Measurements from ENCODE around the gene ALPK1. TPM values are rescaled to one million over a fixed set of nuclear protein-coding genes. Genes with fewer than 3 reads are reported as not detected.
"Not testable (repeated sequence)": the region's sequence is repeated elsewhere in the genome, so short reads cannot be mapped to it uniquely, and the experiment has no call there.

Gene ALPK1
- total RNA-seq, 1 experiment from 2014 or later, result 2.1 TPM

DNA sequence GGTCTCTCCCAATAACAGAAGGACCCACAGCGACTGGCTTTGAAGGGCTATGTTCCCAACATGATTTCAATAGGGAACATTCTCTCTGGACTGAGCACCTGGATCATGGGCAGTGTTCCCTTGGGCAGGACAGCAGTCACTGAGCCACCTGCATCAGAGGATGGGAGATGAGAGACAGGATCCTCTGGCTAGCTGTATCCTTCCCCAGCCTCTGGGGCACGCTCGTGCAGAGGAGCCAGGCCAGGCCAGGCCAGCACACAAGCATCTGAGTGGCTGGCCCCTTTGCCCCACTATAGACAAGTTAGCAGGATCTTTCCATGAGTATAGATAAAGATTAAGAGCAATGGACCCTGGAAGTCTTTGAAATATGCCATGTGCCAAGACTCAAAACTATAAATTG, 152.5 kb downstream of the ALPK1 start:
- Histone ChIP-seq H3K4me3 (no peak overlapping the region), H3K36me3 (no peaks in the 10 kb centered on the region), H3K9me3 (no peaks in the 10 kb centered on the region), H3K27me3 (no peaks in the 10 kb centered on the region)
- no peak for DNase-seq

DNA sequence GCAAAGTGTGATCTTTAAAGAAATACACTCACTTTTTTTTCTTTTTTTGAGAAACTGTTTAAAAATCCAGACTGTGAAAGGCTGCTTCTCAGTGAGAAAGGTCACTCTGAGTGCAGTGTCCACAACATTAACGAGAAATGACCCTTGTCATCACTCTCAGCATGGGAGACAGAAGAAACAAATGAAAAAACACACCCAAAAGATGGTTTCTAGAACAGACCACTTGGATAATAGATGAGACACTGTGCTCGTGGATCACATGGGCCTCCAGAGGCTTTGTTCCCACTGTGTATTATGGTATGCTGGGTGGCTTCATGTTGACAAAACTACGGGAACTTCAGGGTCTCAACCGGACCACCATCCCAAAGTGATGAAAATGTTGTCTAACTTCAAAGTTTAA, 153.9 kb downstream of the ALPK1 start:
- H3K36me3 ChIP-seq, result no peaks in the 10 kb centered on the region
- H3K9me3 ChIP-seq, result no peaks in the 10 kb centered on the region
- DNase-seq, result no peak
- H3K27me3 ChIP-seq, result no peaks in the 10 kb centered on the region
- no peak overlapping the region for H3K4me3 ChIP-seq

DNA sequence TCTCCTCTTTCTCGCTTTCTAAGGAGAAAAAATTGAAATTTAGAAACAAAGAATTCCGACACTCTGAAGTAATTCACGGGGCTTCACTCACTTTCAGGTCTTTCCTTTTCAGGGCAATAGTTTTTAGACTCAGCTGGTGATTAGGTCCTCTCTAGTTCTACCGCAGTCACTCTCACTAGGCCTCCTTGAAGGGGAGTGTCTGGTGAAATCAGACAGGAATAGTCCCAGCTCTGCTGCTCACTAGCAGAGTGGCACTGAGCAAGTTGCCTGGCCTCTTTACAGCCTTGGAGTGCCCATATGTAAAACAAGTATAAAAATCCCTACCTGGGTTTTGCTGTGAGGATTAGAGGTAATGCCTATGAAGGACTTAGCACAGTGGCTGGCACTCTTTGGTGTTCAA, 154.7 kb downstream of the ALPK1 start:
- no peaks in the 10 kb centered on the region for H3K36me3 ChIP-seq
- H3K27me3 ChIP-seq, result no peaks in the 10 kb centered on the region
- no peaks in the 10 kb centered on the region for H3K9me3 ChIP-seq
- H3K4me3 ChIP-seq, result no peak overlapping the region
- DNase-seq, result no peak

- H3K4me3 ChIP-seq, result no peak overlapping the region
- no peaks in the 10 kb centered on the region for H3K36me3 ChIP-seq
- H3K27me3 ChIP-seq, result no peaks in the 10 kb centered on the region
- no peaks in the 10 kb centered on the region for H3K9me3 ChIP-seq
- no peak for DNase-seq
These were observed 156.2 kb downstream of the ALPK1 start for GRCh38 chr4:112453321-112453720.

DNA sequence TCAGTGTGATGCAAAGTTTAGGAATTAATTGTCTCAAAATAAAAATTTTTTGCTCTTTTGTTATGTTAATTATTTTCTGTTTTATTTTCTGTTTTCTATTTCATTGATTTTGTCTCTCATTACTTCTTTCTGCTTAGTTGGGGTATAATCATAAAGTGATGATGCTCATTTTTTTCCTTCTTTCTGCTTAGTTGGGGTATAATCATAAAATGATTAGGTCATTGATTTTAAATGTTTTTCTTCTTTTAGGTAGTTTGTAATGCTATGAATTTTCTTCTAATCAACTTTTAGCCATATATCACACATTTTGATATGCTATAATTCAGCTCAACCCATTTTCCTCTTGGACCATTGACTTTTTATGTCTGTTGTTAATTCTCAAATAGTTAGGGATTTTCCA, 175.1 kb downstream of the ALPK1 start:
- DNase-seq, result no peak
- no peaks in the 10 kb centered on the region for H3K27me3 ChIP-seq
- H3K36me3 ChIP-seq, result no peaks in the 10 kb centered on the region
- H3K9me3 ChIP-seq, result no peaks in the 10 kb centered on the region
- no peak overlapping the region for H3K4me3 ChIP-seq

- Histone ChIP-seq H3K36me3 (no peaks in the 10 kb centered on the region), H3K9me3 (no peaks in the 10 kb centered on the region), H3K4me3 (no peak overlapping the region), H3K27me3 (no peaks in the 10 kb centered on the region)
- DNase-seq, result no peak
These were observed 176.8 kb downstream of the ALPK1 start for GRCh38 chr4:112473985-112474384.

DNA sequence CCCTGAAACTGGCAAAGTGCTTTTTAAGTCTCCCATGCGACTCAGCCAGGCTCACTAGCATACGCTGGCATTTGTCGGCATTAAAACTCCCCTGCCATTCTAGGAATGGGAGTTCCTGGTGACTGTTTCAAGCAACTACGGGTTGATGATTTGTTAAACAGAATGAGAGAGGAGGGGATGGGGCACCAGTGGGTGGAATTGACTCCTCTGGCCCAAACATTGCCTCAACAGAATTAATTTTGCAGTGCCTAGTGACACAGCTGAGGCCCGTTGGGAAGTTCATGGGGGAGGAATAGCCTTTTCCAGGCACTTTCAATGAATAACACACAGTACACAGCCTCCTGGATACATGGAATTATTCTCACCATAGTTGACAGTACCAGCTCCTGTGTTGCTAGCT, 188.8 kb downstream of the ALPK1 start:
- H3K4me3 ChIP-seq, result no peak overlapping the region
- DNase-seq, result no peak
- H3K9me3 ChIP-seq, result no peaks in the 10 kb centered on the region
- no peaks in the 10 kb centered on the region for H3K36me3 ChIP-seq
- H3K27me3 ChIP-seq, result no peaks in the 10 kb centered on the region

- not testable (repeated sequence) for H3K36me3 ChIP-seq, H3K27me3 ChIP-seq, DNase-seq, H3K9me3 ChIP-seq, H3K4me3 ChIP-seq
These were observed 193.6 kb downstream of the ALPK1 start for GRCh38 chr4:112490808-112491207.

Other genes with a start within 250 kb of the ALPK1 start
- 1.2 and 3.7 TPM in 2 replicates for gene FAM241A, start 151.9 kb upstream of the ALPK1 start, total RNA-seq (2014; rRNA removed; shearing (Covaris generic); ENCODE audit: low replicate concordance)
- gene AP1AR, start 65.6 kb upstream of the ALPK1 start, total RNA-seq (2014; rRNA removed; shearing (Covaris generic); ENCODE audit: low replicate concordance), result 17.5 and 23.9 TPM in 2 replicates
- gene TIFA, start 11.5 kb upstream of the ALPK1 start, total RNA-seq (2014; rRNA removed; shearing (Covaris generic); ENCODE audit: low replicate concordance), result 4.1 and 7.6 TPM in 2 replicates
- not detected in 2 replicates for gene NEUROG2, start 218.8 kb downstream of the ALPK1 start, total RNA-seq (2014; rRNA removed; shearing (Covaris generic); ENCODE audit: low replicate concordance)